Calu3 (cell line): ENCODE measurements around the gene SULT6B1. TPM values are rescaled to one million over a fixed set of nuclear protein-coding genes. Genes with fewer than 3 reads are reported as not detected.

ENCODE experiments used
- BruUV-seq: library from RNA; stranded (reverse); fragments of 400-500 nt; replicated peaks from 2 replicates; lab custom pipeline; 2021; lab: Mats Ljungman, UMichigan
- CTCF ChIA-PET: fragments of 300-600 bp; sonication (Branson Sonifier 250); formaldehyde crosslinking; loops from one replicate; lab custom pipeline; 2022; ENCODE audit warnings: antibody characterized with exemption; lab: Charles Lee
- DNase-seq: peaks from one replicate; pipeline ENCODE4 v3.0.0; 2022
- H3K27ac Mint-ChIP-seq: one replicate; pipeline ENCODE4 v1.8.0; 2022; ENCODE audit warnings: mixed read lengths; ENCODE audit not compliant: unreplicated experiment
- H3K27me3 Mint-ChIP-seq: one replicate; pipeline ENCODE4 v1.8.0; 2022; ENCODE audit warnings: mixed read lengths; ENCODE audit not compliant: unreplicated experiment
- H3K36me3 Mint-ChIP-seq: one replicate; pipeline ENCODE4 v1.8.0; 2022; ENCODE audit warnings: mild to moderate bottlenecking, moderate library complexity, mixed read lengths; ENCODE audit not compliant: insufficient read depth, unreplicated experiment
- H3K4me1 Mint-ChIP-seq: one replicate; pipeline ENCODE4 v1.8.0; 2022; ENCODE audit warnings: mild to moderate bottlenecking, low read depth, mixed read lengths; ENCODE audit not compliant: unreplicated experiment
- H3K4me3 Mint-ChIP-seq: one replicate; pipeline ENCODE4 v1.8.0; 2022; ENCODE audit warnings: mild to moderate bottlenecking, low read depth, moderate library complexity, mixed read lengths; ENCODE audit not compliant: unreplicated experiment
- H3K9me3 Mint-ChIP-seq: one replicate; pipeline ENCODE4 v1.8.0; 2022; ENCODE audit warnings: low read depth, mixed read lengths; ENCODE audit not compliant: unreplicated experiment
- CTCF ChIP-seq: fragments of 200-600 bp; IDR thresholded peaks from one replicate; pipeline ENCODE4 v1.8.0; 2022; ENCODE audit warnings: antibody characterized with exemption; ENCODE audit not compliant: unreplicated experiment
- intact Hi-C: fragments of 100-400 bp; cut with micrococcal nuclease; formaldehyde crosslinking; loops from one replicate; pipeline ENCODE4 v1.10.0; 2022; ENCODE audit not compliant: unreplicated experiment
- total RNA-seq: library from RNA; stranded (reverse); gene quantifications from 2 replicates; pipeline ENCODE4 v1.2.3, GENCODE V29; 2022

SULT6B1 gene
- total RNA-seq, 1 experiment from 2014 or later: not detected

GRCh38 chr2:37168217-37168981 lies 20.1 kb downstream of the SULT6B1 start:
- peak overlapping the region; percentile 52 for H3K4me3 Mint-ChIP-seq
- no TSS peak for BruUV-seq
- CTCF ChIA-PET: no interaction called here
- peaks cover 4% of the 10 kb centered on the region for H3K9me3 Mint-ChIP-seq
- TF ChIP-seq CTCF: no peak
- H3K4me1 Mint-ChIP-seq: no peaks in the 10 kb centered on the region
- no peaks in the 10 kb centered on the region for H3K27me3 Mint-ChIP-seq
- peaks cover 7% of the 10 kb centered on the region for H3K36me3 Mint-ChIP-seq
- peak overlapping the region; percentile 88 for H3K27ac Mint-ChIP-seq
- intact Hi-C loops: loop anchor here (5.0 kb wide), 1 partner anchor 49 kb away; no protein-coding TSS in a partner anchor
- DNase-seq: peak; percentile 44

- CTCF ChIA-PET: no interaction called here
- Mint-ChIP-seq H3K36me3 (peaks cover 7% of the 10 kb centered on the region), H3K4me3 (peak overlapping the region; percentile 52), H3K27ac (peak overlapping the region; percentile 88), H3K9me3 (peaks cover 4% of the 10 kb centered on the region), H3K27me3 (no peaks in the 10 kb centered on the region), H3K4me1 (no peaks in the 10 kb centered on the region)
- intact Hi-C loops: loop anchor here (5.0 kb wide), 1 partner anchor 50 kb away; no protein-coding TSS in a partner anchor
- TF ChIP-seq CTCF: no peak
- BruUV-seq: no TSS peak
- peak; percentile 38 for DNase-seq
Measured at GRCh38 chr2:37167636-37168180, 20.8 kb downstream of the SULT6B1 start.

- intact Hi-C loops: loop anchor here (5.0 kb wide), 1 partner anchor 53 kb away; no protein-coding TSS in a partner anchor
- CTCF ChIA-PET: no interaction called here
- Mint-ChIP-seq H3K9me3 (peaks cover 4% of the 10 kb centered on the region), H3K27me3 (no peaks in the 10 kb centered on the region), H3K4me3 (no peak overlapping the region), H3K36me3 (peaks cover 7% of the 10 kb centered on the region), H3K27ac (no peak overlapping the region), H3K4me1 (no peaks in the 10 kb centered on the region)
- TF ChIP-seq CTCF: no peak
- no peak for DNase-seq
- BruUV-seq: no TSS peak
Measured at GRCh38 chr2:37164757-37165156, 23.7 kb downstream of the SULT6B1 start.

GRCh38 chr2:37156857-37157714 lies 31.4 kb downstream of the SULT6B1 start, which contains the start of gene EIF2AK2:
EIF2AK2 (minus strand) TSS chr2:37156980; CDS start chr2:37147806, 9,174 bp downstream.
- H3K36me3 Mint-ChIP-seq: peaks cover 25% of the 10 kb centered on the region
- no peak for TF ChIP-seq CTCF
- CTCF ChIA-PET: no interaction called here
- DNase-seq: peak; percentile 89
- peak within 1 kb of the TSS; percentile 86 for H3K4me3 Mint-ChIP-seq
- intact Hi-C loops: no loop called here
- BruUV-seq: no TSS peak
- peaks cover 27% of the 10 kb centered on the region for H3K4me1 Mint-ChIP-seq
- H3K27ac Mint-ChIP-seq: peak within 1 kb of the TSS; percentile 85
- no peaks in the 10 kb centered on the region for H3K9me3 Mint-ChIP-seq
- H3K27me3 Mint-ChIP-seq: no peaks in the 10 kb centered on the region
